GM12878 (cell line): ENCODE results near the gene PLXNA4.

Experiments used
- ATF3 ChIP-seq: IDR thresholded peaks from 2 replicates; pipeline ENCODE4 v1.6.1; 2011; ENCODE audit warnings: low read depth, mild to moderate bottlenecking, low read length, moderate library complexity, borderline replicate concordance; ENCODE audit errors: extremely low read depth
- CTCF ChIP-seq, 3 experiments: IDR thresholded peaks in 2 of 3; conservative IDR thresholded peaks in 1 of 3; 2 replicates each; pipeline ENCODE4 v1.5.1; 2011; ENCODE audit warnings: low read depth in 3 of 3, low read length in 3 of 3, mild to moderate bottlenecking in 3 of 3, control low read depth in 2 of 3, moderate library complexity in 2 of 3, inconsistent platforms in 1 of 3, mixed read lengths in 1 of 3; ENCODE audit not compliant: control insufficient read depth in 2 of 3, insufficient read depth in 1 of 3; ENCODE audit errors: extremely low read depth in 1 of 3
- EGR1 ChIP-seq, 2 experiments: IDR thresholded peaks; 1 replicate in 1 of 2; 2 replicates in 1 of 2; pipeline ENCODE4 v1.6.1; 2011 to 2012; ENCODE audit warnings: low read depth in 2 of 2, low read length in 2 of 2, borderline replicate concordance in 1 of 2, mild to moderate bottlenecking in 1 of 2, moderate library complexity in 1 of 2
- HCFC1 ChIP-seq: fragments of 150-350 bp; IDR thresholded peaks from 2 replicates; pipeline ENCODE4 v1.6.1; 2014; ENCODE audit warnings: low read length
- JUND ChIP-seq: IDR thresholded peaks from 2 replicates; pipeline ENCODE4 v1.6.1; 2012; ENCODE audit warnings: low read depth, mild to moderate bottlenecking, low read length, improper control_type of control experiment, moderate library complexity
- NFYB ChIP-seq: IDR thresholded peaks from 2 replicates; pipeline ENCODE4 v1.6.1; 2011; ENCODE audit warnings: low read depth, mild to moderate bottlenecking, low read length, improper control_type of control experiment, moderate library complexity; ENCODE audit not compliant: insufficient read depth
- RCOR1 ChIP-seq: conservative IDR thresholded peaks from 2 replicates; pipeline ENCODE4 v1.6.1; 2012; ENCODE audit warnings: low read depth, low read length, improper control_type of control experiment
- TAF1 ChIP-seq: IDR thresholded peaks from 2 replicates; pipeline ENCODE4 v1.6.1; 2011; ENCODE audit warnings: mild to moderate bottlenecking, low read depth, low read length, borderline replicate concordance
- TCF12 ChIP-seq: IDR thresholded peaks from 2 replicates; pipeline ENCODE4 v1.6.1; 2011; ENCODE audit warnings: low read depth, mild to moderate bottlenecking, low read length
- YY1 ChIP-seq: IDR thresholded peaks from 2 replicates; pipeline ENCODE4 v1.6.1; 2011; ENCODE audit warnings: low read depth, mild to moderate bottlenecking, low read length

- TF ChIP-seq JUND (no peak), HCFC1 (no peak), ATF3 (no peak), EGR1 (IDR thresholded peaks at IDR 0.05; ENCODE audit: borderline replicate concordance in 1 of 2, low read depth in 2 of 2, low read length in 2 of 2) (no peak), RCOR1 (no peak), NFYB (no peak), TCF12 (no peak), YY1 (no peak), CTCF (IDR thresholded peaks at IDR 0.05 in 2 of 3, conservative IDR thresholded peaks at IDR 0.05 in 1 of 3; ENCODE audit: control insufficient read depth in 2 of 3, extremely low read depth in 1 of 3, insufficient read depth in 1 of 3, low read depth in 3 of 3, low read length in 3 of 3) (no peak), TAF1 (no peak)
Observed at GRCh38 chr7:132182992-132183391, 393.3 kb downstream of the PLXNA4 start.
